ENCODE results near the gene TNS2. TPM values are rescaled to one million over a fixed set of nuclear protein-coding genes. Genes with fewer than 3 reads are reported as not detected.
"Not testable (repeated sequence)": the region's sequence is repeated elsewhere in the genome, so short reads cannot be mapped to it uniquely, and the experiment has no call there.

TNS2 gene
- total and polyA plus RNA-seq, 10 of the 15 experiments (the other 5 are each of a cell fraction or from before 2014, with no cell fraction given) = 0.03 to 0.72 (median 0.16) TPM; not detected in 4

DNA sequence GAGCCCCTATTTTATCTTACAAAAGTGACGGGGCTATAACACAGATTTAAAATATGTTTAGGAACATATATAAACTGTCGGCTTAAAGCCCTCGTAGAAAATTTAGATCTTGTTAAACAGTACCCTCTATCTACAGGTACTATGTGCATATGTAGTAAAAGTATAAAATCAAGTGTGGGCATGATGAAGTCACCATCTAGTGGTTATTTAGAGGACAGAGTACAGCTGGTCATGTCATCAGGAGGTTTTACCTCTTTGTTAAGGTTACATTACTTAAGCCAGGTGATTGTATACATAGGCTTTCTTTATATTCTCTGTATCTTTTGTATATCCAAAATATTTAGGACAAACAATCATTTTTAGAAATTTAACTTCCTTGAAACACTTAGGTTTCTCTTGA, 18.2 kb upstream of the TNS2 start:
- no peak for ATAC-seq
- DNase-seq (ENCODE audit: low read depth, low spot score) = no peak
- no peak overlapping the region for H3K27ac ChIP-seq (ENCODE audit: control insufficient read depth, insufficient read depth)
- in situ Hi-C loops (cut with MboI) (no loop called here), intact Hi-C loops (cut with micrococcal nuclease; ENCODE audit: unreplicated experiment) (no loop called here)
- no peak for FAIRE-seq
- ChIA-PET SMC1A (ENCODE audit: uncharacterized antibody, unreplicated experiment) (no interaction called here), CTCF (interaction anchor here (1.0 to 1.6 kb wide), 5 partner anchors 17 to 68 kb away, joined by 3 to 7 read pairs (median 5); partner anchors contain the start of gene EIF4B), RAD21 (ENCODE audit: unreplicated experiment) (no interaction called here), POLR2A (no interaction called here)
- no peak overlapping the region for H3K4me3 ChIP-seq
- no peaks in the 10 kb centered on the region for H3K4me1 ChIP-seq (ENCODE audit: control insufficient read depth, insufficient read depth, low read length)
- no peaks in the 10 kb centered on the region for H3K27me3 ChIP-seq (replicated peaks in 1 of 2; ENCODE audit: control insufficient read depth in 2 of 2, insufficient read depth in 2 of 2, low read length in 1 of 2)
- BruUV-seq (replicated peaks) = no TSS peak
- TF ChIP-seq BRCA1 (IDR thresholded peaks at IDR 0.05; ENCODE audit: low read depth, low read length) (no peak), BCL3 (IDR thresholded peaks at IDR 0.05; ENCODE audit: borderline replicate concordance, insufficient read depth, low read depth, low read length, poor library complexity, severe bottlenecking) (no peak), SMAD5 (IDR thresholded peaks at IDR 0.05; ENCODE audit: low read depth) (no peak), CREM (IDR thresholded peaks at IDR 0.05; ENCODE audit: low read depth) (no peak), HCFC1 (IDR thresholded peaks at IDR 0.05; ENCODE audit: low read length) (no peak), FOXM1 (IDR thresholded peaks at IDR 0.05; ENCODE audit: low read depth, low read length) (no peak), USF2 (IDR thresholded peaks at IDR 0.05; ENCODE audit: borderline replicate concordance, low read depth, low read length) (no peak)
- TF ChIP-seq, protein P1, sequence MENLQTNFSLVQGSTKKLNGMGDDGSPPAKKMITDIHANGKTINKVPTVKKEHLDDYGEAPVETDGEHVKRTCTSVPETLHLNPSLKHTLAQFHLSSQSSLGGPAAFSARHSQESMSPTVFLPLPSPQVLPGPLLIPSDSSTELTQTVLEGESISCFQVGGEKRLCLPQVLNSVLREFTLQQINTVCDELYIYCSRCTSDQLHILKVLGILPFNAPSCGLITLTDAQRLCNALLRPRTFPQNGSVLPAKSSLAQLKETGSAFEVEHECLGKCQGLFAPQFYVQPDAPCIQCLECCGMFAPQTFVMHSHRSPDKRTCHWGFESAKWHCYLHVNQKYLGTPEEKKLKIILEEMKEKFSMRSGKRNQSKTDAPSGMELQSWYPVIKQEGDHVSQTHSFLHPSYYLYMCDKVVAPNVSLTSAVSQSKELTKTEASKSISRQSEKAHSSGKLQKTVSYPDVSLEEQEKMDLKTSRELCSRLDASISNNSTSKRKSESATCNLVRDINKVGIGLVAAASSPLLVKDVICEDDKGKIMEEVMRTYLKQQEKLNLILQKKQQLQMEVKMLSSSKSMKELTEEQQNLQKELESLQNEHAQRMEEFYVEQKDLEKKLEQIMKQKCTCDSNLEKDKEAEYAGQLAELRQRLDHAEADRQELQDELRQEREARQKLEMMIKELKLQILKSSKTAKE (IDR thresholded peaks at IDR 0.05; ENCODE audit: low read depth, poor library complexity, severe bottlenecking) = no peak
- H3K4me2 ChIP-seq (ENCODE audit: control insufficient read depth, insufficient read depth) = no peak overlapping the region
- no peaks in the 10 kb centered on the region for H3K9me3 ChIP-seq (replicated peaks; ENCODE audit: control insufficient read depth, insufficient read depth, low read length)
- H4K20me1 ChIP-seq (ENCODE audit: control insufficient read depth, insufficient read depth) = no peaks in the 10 kb centered on the region
- no peak overlapping the region for H3K9ac ChIP-seq (ENCODE audit: control insufficient read depth, insufficient read depth, low read length)
- WGBS (ENCODE audit: insufficient coverage, insufficient replicate concordance, low lambda C conversion rate, missing lambda C conversion rate) = 96% methylated on average over 3 of the region's 3 CpGs
- H3K36me3 ChIP-seq (ENCODE audit: control insufficient read depth in 2 of 2, insufficient read depth in 2 of 2, low read length in 1 of 2) = peaks cover 20 to 48% of the 10 kb centered on the region in 2 experiments
- H3K79me2 ChIP-seq (ENCODE audit: control insufficient read depth, insufficient read depth, low read length) = no peaks in the 10 kb centered on the region
- no peak overlapping the region for H2AFZ ChIP-seq (ENCODE audit: control insufficient read depth, low read depth, low read length)

DNA sequence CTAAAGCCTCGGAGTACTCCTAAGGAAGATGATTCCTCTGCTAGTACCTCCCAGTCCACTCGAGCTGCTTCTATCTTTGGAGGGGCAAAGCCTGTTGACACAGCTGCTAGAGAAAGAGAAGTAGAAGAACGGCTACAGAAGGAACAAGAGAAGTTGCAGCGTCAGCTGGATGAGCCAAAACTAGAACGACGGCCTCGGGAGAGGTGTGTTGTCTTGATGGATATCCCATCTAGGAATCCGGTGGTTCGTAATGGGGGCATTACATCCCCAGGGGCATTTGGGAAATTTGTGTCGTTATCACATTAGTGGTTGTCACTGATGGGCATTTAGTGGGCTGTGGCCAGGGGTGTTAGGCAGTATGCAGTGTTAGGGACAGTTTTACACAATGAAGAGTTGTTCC, 16.0 kb upstream of the TNS2 start:
- H3K4me1 ChIP-seq (ENCODE audit: control insufficient read depth, insufficient read depth, low read length); BruUV-seq (replicated peaks); in situ Hi-C loops (cut with MboI); DNase-seq (ENCODE audit: low read depth, low spot score); H3K4me2 ChIP-seq (ENCODE audit: control insufficient read depth, insufficient read depth); H3K27me3 ChIP-seq (replicated peaks in 1 of 2; ENCODE audit: control insufficient read depth in 2 of 2, insufficient read depth in 2 of 2, low read length in 1 of 2); H4K20me1 ChIP-seq (ENCODE audit: control insufficient read depth, insufficient read depth); ATAC-seq; H3K9me3 ChIP-seq (replicated peaks; ENCODE audit: control insufficient read depth, insufficient read depth, low read length); H3K4me3 ChIP-seq; H3K9ac ChIP-seq (ENCODE audit: control insufficient read depth, insufficient read depth, low read length); intact Hi-C loops (cut with micrococcal nuclease; ENCODE audit: unreplicated experiment); FAIRE-seq; RAD21 ChIA-PET (ENCODE audit: unreplicated experiment); H3K27ac ChIP-seq (ENCODE audit: control insufficient read depth, insufficient read depth); H2AFZ ChIP-seq (ENCODE audit: control insufficient read depth, low read depth, low read length); SMC1A ChIA-PET (ENCODE audit: uncharacterized antibody, unreplicated experiment); H3K79me2 ChIP-seq (ENCODE audit: control insufficient read depth, insufficient read depth, low read length): not testable (repeated sequence)
- ChIA-PET CTCF (interaction anchor here (1.2 to 1.6 kb wide), 2 partner anchors 10 to 13 kb away, joined by 3 to 4 read pairs; no protein-coding TSS in a partner anchor), POLR2A (interaction anchor here (0.7 kb wide), 1 partner anchor 18 kb away, joined by 3 read pairs; no protein-coding TSS in a partner anchor)
- peaks cover 23 to 54% of the 10 kb centered on the region in 2 experiments for H3K36me3 ChIP-seq (ENCODE audit: control insufficient read depth in 2 of 2, insufficient read depth in 2 of 2, low read length in 1 of 2)
- WGBS (ENCODE audit: insufficient coverage, insufficient replicate concordance, low lambda C conversion rate, missing lambda C conversion rate) = 98% methylated on average over 10 of the region's 10 CpGs

All from GM12878 (cell line).